ENCODE data around the gene ZSWIM8.
"Not testable (repeated sequence)": the region's sequence is repeated elsewhere in the genome, so short reads cannot be mapped to it uniquely, and the experiment has no call there.

ZSWIM8 gene

DNA sequence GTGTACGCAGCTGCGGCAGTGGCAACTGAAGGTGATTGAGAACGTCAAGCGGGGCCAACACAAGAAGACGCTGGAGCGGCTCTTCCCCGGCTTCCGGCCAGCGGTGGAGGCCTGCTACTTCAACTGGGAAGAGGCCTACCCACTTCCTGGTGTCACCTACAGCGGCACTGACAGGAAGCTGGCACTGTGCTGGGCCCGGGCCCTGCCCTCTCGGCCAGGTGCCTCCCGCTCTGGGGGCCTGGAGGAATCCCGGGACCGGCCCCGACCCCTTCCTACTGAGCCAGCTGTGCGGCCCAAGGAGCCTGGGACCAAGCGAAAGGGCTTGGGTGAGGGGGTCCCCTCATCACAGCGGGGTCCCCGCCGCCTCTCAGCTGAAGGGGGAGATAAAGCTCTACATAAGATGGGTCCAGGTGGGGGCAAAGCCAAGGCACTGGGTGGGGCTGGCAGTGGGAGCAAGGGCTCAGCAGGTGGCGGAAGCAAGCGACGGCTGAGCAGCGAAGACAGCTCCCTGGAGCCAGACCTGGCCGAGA, 6.5 kb downstream of the ZSWIM8 start:
- TF ChIP-seq, protein P1, sequence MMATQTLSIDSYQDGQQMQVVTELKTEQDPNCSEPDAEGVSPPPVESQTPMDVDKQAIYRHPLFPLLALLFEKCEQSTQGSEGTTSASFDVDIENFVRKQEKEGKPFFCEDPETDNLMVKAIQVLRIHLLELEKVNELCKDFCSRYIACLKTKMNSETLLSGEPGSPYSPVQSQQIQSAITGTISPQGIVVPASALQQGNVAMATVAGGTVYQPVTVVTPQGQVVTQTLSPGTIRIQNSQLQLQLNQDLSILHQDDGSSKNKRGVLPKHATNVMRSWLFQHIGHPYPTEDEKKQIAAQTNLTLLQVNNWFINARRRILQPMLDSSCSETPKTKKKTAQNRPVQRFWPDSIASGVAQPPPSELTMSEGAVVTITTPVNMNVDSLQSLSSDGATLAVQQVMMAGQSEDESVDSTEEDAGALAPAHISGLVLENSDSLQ (IDR thresholded peaks at IDR 0.05) = no peak
- TF ChIP-seq FOXA1 (IDR thresholded peaks at IDR 0.05) (no peak), ARNT (IDR thresholded peaks at IDR 0.05) (no peak), FOXM1 (IDR thresholded peaks at IDR 0.05; ENCODE audit: borderline replicate concordance) (no peak), ZNF384 (IDR thresholded peaks at IDR 0.05) (no peak), LEF1 (IDR thresholded peaks at IDR 0.05; ENCODE audit: borderline replicate concordance) (no peak), CTBP1 (IDR thresholded peaks at IDR 0.05; ENCODE audit: borderline replicate concordance) (no peak), HDGF (IDR thresholded peaks at IDR 0.05; ENCODE audit: borderline replicate concordance) (no peak), NFRKB (IDR thresholded peaks at IDR 0.05) (no peak), SUZ12 (IDR thresholded peaks at IDR 0.05) (no peak), SP1 (IDR thresholded peaks at IDR 0.05) (no peak)
- DNase-seq (ENCODE audit: extremely low spot score) = no peak
- ChIA-PET CTCF (no interaction called here), POLR2A (no interaction called here)

DNA sequence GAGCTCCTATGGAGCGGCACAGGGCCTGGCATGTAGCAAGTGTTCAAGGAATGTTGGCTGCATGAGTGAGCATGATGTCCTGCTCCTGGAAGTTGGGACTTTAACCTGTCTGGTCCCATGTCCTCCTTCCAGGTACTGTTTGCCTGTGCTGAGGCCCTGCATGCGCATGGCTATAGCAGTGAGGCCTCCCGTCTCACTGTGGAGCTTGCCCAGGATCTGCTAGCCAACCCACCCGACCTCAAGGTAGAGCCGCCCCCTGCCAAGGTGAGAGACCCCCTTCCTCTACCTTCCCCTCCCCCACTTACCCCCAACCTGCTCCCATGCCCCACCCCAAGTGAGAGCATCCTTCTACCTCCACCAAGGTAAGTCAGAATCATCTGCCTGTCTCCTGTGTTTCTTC, 8.1 kb downstream of the ZSWIM8 start:
- ChIA-PET CTCF (no interaction called here), POLR2A (interaction anchor here (1.9 kb wide), 1 partner anchor 17 kb away, joined by 4 read pairs; no protein-coding TSS in a partner anchor)
- no peak for DNase-seq (ENCODE audit: extremely low spot score)

DNA sequence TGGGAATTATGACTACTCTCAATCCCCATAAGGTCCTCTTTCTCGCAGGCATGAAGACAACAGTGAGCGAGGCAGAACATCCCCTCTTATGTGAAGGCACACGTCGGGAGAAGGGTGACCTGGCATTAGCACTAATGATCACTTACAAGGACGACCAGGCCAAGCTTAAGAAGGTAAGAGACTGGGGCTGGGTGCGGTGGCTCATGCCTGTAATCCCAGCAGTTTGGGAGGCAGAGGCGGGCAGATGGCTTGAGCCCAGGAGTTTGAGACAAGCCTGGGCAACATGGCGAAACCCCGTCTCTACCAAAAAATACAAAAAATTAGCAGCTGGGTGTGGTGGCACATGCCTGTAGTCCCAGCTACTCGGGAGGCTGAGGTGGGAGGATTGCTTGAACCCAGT, 10.1 kb downstream of the ZSWIM8 start:
- POLR2A ChIA-PET = interaction anchor here (1.2 to 1.3 kb wide), 2 partner anchors 10 to 23 kb away, joined by 6 to 7 read pairs; partner anchors contain the start of gene ZSWIM8
- not testable (repeated sequence) for DNase-seq (ENCODE audit: extremely low spot score)

More for the DNA sequence above, 8.1 kb downstream of the ZSWIM8 start:
- TF ChIP-seq FOXA1 (IDR thresholded peaks at IDR 0.05) (no peak), TARDBP (IDR thresholded peaks at IDR 0.05) (no peak), HDGF (IDR thresholded peaks at IDR 0.05; ENCODE audit: borderline replicate concordance) (no peak), SUZ12 (IDR thresholded peaks at IDR 0.05) (no peak), ARNT (IDR thresholded peaks at IDR 0.05) (no peak), FOXM1 (IDR thresholded peaks at IDR 0.05; ENCODE audit: borderline replicate concordance) (no peak), L3MBTL2 (conservative IDR thresholded peaks at IDR 0.05) (no peak), CTBP1 (IDR thresholded peaks at IDR 0.05; ENCODE audit: borderline replicate concordance) (no peak), NFRKB (IDR thresholded peaks at IDR 0.05) (no peak), BHLHE40 (IDR thresholded peaks at IDR 0.05; ENCODE audit: borderline replicate concordance) (no peak)
- TF ChIP-seq, protein P1 (IDR thresholded peaks at IDR 0.05) = no peak

DNA sequence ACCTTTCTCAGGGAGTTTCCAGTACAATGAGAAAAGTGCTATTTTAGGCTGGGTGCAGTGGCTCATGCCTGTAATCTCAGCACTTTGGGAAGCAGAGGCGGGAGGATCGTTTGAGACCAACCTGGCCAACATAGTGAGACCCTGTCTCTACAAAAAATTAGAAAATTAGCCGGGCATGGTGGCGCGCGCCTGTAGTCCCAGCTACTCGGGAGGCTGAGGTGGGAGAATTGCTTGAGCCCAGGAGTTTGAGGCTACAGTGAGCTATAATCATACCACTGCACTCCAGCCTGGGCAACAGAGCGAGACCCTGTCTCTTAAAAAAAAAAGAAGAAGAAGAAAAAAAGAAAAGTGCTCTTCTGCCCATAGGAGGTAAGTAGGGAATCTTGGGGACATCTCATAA, 10.6 kb downstream of the ZSWIM8 start:
- POLR2A ChIA-PET; DNase-seq (ENCODE audit: extremely low spot score): not testable (repeated sequence)
- CTCF ChIA-PET = interaction anchor here (0.7 kb wide), 1 partner anchor 24 kb away, joined by 3 read pairs; a partner anchor contains a TSS

More for the DNA sequence above, 10.1 kb downstream of the ZSWIM8 start:
- CTCF ChIA-PET = interaction anchor here (0.7 kb wide), 1 partner anchor 23 kb away, joined by 3 read pairs; a partner anchor contains a TSS

DNA sequence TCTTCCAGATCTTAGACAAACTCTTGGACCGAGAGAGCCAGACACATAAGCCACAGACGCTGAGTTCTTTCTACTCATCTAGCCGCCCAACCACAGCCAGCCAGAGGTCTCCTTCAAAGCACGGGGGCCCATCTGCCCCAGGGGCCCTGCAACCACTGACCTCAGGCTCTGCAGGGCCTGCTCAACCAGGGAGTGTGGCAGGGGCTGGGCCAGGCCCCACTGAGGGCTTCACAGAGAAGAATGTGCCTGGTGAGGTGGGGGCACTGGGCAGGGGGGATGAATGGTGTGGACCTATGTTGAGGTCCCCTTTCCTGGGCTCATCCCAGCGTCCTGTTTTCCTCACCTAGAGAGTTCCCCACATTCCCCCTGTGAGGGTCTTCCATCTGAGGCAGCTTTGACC, 11.4 kb downstream of the ZSWIM8 start:
- CTCF ChIA-PET = no interaction called here
- POLR2A ChIA-PET = no interaction called here
- DNase-seq (ENCODE audit: extremely low spot score) = no peak
- TF ChIP-seq SP1 (IDR thresholded peaks at IDR 0.05) (no peak), TARDBP (IDR thresholded peaks at IDR 0.05) (no peak), FOXM1 (IDR thresholded peaks at IDR 0.05; ENCODE audit: borderline replicate concordance) (no peak), SUZ12 (IDR thresholded peaks at IDR 0.05) (no peak), ZNF384 (IDR thresholded peaks at IDR 0.05) (no peak), FOXK2 (IDR thresholded peaks at IDR 0.05) (no peak), NFRKB (IDR thresholded peaks at IDR 0.05) (no peak), CTBP1 (IDR thresholded peaks at IDR 0.05; ENCODE audit: borderline replicate concordance) (no peak), FOXA1 (IDR thresholded peaks at IDR 0.05) (no peak), L3MBTL2 (conservative IDR thresholded peaks at IDR 0.05) (no peak), HDGF (IDR thresholded peaks at IDR 0.05; ENCODE audit: borderline replicate concordance) (no peak), ARNT (IDR thresholded peaks at IDR 0.05) (no peak), BHLHE40 (IDR thresholded peaks at IDR 0.05; ENCODE audit: borderline replicate concordance) (no peak), LEF1 (IDR thresholded peaks at IDR 0.05; ENCODE audit: borderline replicate concordance) (no peak), ELF4 (IDR thresholded peaks at IDR 0.05) (no peak)
- TF ChIP-seq, protein P1 (IDR thresholded peaks at IDR 0.05) = no peak

DNA sequence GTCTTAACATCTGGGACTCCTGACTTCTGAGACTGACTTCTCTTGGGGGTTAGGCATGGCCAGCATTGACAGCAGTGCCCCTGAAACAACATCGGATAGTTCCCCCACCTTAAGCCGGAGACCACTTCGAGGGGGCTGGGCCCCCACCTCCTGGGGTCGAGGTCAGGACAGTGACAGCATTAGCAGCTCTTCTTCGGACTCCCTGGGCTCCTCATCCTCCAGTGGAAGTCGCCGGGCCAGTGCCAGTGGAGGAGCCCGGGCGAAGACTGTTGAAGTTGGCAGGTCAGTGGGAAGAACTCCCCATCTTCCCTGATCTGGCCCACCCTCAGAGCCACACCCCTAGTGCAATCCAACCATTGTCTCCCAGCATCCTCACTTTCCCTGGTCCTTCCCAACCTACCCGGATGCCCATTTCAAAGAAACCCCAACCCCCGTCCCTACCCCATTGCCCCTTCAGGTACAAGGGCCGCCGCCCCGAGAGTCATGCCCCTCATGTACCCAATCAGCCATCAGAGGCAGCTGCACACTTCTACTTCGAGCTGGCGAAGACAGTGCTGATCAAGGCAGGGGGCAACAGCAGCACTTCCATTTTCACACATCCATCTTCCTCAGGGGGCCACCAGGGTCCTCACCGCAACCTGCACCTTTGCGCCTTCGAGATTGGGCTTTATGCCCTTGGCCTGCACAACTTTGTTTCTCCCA, 12.1 kb downstream of the ZSWIM8 start:
- POLR2A ChIA-PET = no interaction called here
- no peak for DNase-seq (ENCODE audit: extremely low spot score)
- CTCF ChIA-PET = no interaction called here
- TF ChIP-seq HDGF (IDR thresholded peaks at IDR 0.05; ENCODE audit: borderline replicate concordance) (no peak), FOXM1 (IDR thresholded peaks at IDR 0.05; ENCODE audit: borderline replicate concordance) (no peak), NFRKB (IDR thresholded peaks at IDR 0.05) (no peak), FOXA1 (IDR thresholded peaks at IDR 0.05) (no peak), TARDBP (IDR thresholded peaks at IDR 0.05) (no peak), SP1 (IDR thresholded peaks at IDR 0.05) (no peak), FOXK2 (IDR thresholded peaks at IDR 0.05) (no peak), BHLHE40 (IDR thresholded peaks at IDR 0.05; ENCODE audit: borderline replicate concordance) (no peak), LEF1 (IDR thresholded peaks at IDR 0.05; ENCODE audit: borderline replicate concordance) (no peak), ELF4 (IDR thresholded peaks at IDR 0.05) (no peak), L3MBTL2 (conservative IDR thresholded peaks at IDR 0.05) (no peak), ZNF384 (IDR thresholded peaks at IDR 0.05) (no peak), CTBP1 (IDR thresholded peaks at IDR 0.05; ENCODE audit: borderline replicate concordance) (no peak), SUZ12 (IDR thresholded peaks at IDR 0.05) (no peak), ARNT (IDR thresholded peaks at IDR 0.05) (no peak)
- TF ChIP-seq, protein P1 (IDR thresholded peaks at IDR 0.05) = no peak

All from HEK293T (cell line).